Right hindlimb (tissue), 1 donor: Measurements from ENCODE around the gene MPPED1.

ENCODE experiments used
- DNase-seq: peaks from one replicate; pipeline ENCODE4 v3.0.0-alpha.2; 2018

The MPPED1 gene

DNA sequence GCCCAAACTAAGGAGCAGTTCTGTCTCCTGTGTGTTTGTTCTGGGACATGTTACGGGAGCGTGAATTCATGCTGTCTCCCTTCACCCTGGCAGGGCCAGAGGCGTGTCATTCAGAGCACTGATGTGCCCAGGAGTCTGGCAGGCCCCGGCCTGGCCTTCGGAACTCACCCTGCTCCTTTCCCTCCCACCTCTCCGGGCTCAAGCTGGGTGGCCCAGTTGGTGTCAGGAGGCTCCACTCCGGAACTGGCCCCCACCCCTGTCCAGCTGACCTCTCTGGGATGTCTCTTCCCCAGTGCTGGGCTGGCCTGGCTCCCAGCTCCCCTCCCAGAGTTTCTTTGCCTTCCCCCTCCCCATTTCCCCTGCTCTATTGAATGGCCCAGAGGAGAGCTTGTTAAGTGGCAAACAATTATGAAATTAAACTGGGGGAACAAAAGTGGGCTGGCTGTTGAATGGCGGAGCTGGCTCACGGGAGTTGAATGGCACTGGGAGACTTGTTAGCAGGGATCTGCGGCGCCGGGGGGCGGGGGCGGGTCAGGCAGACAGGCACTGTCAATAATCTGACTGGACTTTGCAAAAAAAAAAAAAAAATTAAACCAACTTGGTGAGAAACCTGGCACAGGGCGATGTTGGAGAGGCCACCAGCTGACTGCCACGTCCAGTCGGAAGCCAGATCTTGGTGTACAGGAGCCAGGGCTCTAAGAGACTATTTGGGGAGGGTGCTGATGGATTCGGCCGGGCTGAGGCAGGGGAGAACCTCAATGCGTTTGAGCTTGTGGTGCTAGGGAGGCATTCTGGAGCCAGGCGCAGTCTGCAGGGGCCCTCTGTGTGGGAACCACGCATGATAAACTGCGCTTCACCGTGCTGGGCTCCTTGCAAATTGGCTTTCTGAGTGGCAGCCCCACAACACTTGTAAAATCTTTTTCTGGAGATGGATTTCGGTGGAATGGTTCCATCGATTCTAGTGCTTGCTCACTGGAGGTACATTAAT lies 1.3 kb downstream of the MPPED1 start:
- no peak for DNase-seq

- DNase-seq = no peak
Observed at GRCh38 chr22:43413826-43414225, 2.0 kb downstream of the MPPED1 start.

- DNase-seq = no peak
Observed at GRCh38 chr22:43415681-43416080, 3.9 kb downstream of the MPPED1 start.

GRCh38 chr22:43417555-43417954 lies 5.7 kb downstream of the MPPED1 start:
- DNase-seq = no peak

DNA sequence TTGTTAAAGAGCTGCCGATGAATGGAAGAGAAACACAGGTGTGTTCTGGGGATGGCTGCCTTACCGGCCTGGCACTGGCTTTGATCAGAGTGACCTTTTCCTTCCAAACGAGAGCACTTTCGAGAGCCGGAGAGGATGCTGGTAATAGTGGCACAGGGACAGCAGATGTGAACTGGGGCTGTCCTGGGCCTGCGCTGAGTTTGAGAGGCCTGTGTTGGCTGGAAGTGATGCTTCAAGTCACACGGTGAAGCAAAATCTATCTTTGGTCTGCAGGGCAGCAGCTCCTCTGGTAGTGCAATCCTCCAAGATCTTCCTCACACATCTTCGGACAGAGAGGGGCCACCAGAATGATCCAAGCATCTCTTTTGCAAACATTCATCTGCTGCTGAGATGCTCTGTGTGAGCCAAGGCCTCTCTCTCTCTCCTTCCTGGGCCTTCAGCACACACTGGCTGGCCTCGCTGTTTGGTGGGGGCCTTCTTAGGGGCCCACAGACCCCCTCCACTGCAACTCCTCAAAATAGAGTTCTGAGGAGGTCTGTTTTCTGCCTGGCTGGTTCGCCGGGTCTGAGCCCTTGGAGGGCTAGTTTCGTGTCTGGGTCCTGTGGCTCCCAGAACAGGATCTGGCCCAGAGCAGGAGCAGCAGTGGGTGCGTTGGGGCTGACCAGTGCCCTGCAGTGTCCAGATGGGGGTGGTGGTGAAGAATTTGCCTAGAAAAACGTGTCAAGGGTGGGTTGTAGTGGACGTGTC lies 6.4 kb downstream of the MPPED1 start:
- DNase-seq = no peak

GRCh38 chr22:43419371-43420080 lies 7.7 kb downstream of the MPPED1 start:
- DNase-seq = no peak

GRCh38 chr22:43421046-43421665 lies 9.3 kb downstream of the MPPED1 start:
- no peak for DNase-seq

GRCh38 chr22:43421914-43422615 lies 10.3 kb downstream of the MPPED1 start:
- no peak for DNase-seq

DNA sequence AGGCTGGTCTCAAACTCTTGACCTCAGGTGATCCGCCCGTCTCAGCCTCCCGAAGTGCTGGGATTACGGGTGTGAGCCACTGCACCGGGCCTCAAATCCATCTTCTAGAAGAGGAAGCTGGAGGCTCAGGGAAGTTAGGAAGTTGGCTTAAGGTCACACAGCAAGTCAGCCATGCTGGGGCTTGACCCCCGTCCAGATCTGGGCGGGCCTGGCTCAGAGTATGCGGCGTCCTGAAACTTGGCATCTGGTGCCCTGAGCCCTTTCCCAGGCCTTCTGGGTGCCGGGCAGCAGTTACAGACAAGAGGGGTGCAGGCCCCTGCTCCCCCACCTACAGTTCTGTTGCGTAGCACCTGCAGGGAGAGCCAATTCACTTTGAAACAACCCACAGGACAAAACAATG lies 11.2 kb downstream of the MPPED1 start:
- DNase-seq = no peak

DNA sequence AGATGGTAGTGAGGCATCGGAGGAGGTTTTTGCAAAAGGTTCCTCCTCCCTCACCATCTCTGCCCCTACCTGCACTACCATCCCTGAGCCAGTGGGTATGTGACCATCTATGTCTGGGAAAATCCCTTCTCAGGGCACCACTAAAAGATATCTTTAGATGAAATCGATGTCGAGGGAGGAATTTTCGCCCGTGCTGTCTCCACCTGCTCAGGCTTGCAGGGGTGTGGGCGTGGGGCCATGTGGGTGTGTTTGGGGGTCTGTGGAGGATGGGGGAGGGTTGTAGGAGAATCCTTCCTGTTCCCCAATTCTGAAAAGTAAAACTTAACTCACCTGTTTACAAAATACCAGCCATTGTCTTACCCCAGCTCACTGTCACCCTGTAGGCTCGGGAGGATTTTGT lies 12.4 kb downstream of the MPPED1 start:
- DNase-seq = no peak

DNA sequence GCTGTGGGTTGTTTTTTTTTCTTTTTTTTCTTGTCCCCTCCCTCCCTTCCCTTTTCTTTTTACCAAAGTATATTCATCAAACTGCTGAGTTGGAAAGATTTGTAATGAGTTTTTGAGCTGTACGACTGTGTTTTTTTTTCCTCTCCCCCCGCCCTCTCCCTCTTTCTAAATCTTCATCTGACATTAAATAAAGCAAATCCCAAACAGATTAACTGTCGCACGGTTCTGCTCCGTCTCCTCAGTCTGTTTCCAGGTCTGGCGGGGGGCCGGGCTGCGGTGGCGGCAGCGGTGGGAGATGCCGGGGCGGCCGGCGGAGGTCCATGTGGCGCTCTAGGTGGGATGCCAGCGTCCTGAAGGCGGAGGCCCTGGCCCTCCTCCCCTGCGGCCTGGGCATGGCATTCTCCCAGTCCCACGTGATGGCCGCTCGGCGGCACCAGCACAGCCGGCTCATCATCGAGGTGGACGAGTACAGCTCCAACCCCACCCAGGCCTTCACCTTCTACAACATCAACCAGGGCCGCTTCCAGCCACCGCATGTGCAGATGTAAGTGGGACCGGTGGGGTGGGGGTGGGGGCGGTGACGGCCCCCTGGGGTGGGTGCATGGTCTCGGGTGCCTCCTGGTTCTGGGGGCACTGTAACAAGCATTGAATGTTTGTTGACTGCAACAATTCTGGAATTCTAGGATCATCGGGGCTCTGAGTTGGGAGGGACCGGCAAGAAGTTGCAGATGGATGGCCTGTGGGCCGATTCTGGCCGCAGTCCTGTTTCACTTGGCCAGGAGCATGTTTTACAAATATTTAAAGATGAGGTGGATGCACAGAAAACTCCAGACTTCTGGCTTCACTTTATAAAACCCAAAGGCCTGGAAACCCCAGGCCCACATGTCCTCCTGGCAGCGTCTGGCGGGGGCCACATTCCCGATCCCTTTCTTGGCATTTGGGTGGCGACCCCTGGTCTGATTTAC lies 13.1 kb downstream of the MPPED1 start:
- peak; percentile 74 for DNase-seq

DNA sequence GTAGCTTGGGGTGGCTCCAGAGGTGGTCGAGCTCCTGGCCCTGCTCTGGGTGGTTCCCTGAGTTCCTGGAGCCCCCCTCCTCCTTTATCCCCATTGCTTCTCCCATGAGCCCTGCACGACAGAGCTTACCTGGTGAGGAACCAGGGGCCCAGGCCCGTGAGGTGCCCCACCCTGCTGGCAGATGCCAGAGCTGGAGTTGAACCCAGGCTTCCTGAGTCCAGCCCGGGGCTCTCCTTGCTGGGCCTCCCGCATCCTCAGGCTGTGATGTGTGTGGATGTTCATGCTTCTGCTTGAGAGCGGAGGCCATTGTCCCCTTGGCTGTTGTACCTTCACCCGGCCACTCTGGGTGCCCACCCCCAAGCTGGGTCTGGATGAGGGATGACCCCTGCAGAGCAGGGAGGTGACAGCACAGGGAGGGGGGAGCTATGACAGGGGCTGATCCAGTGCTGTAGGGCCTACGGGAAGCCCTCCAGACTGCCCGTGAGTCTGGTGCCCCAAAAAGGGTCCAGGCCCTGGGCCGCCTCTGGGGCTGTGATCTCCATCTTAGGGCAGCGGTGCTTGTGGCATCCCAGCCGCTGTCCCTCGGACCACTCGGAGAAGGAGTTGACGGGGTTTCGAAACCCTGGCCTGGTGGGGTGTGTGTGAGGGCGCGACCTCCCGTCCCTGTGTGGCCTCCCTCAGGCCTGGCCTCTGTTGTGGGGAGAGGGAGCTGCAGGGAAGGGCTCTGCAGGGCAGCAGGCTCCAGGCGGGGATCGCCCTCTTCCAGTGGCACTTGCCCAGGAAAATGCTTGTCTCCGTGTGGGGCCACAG lies 14.4 kb downstream of the MPPED1 start:
- DNase-seq = no peak

DNA sequence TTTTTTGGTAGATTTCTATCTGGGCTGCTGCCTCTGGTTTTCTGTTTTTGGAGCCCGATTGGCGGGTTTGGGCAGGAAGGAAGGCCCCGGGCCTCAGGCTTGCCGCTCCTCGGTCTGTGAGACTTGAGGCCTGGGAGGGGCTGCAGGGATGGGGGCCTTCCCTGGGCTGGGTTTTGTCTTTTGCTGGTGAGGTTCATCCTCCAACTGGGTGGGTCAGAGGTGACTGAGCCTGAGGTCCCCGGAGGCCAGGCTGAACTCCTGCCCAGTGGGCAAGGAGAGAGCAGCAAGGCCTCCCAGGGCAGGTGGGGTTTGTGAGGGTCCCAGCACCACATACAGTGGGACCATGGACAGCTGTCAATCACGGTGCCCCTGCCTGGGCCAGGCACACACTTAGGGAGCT lies 15.0 kb downstream of the MPPED1 start:
- DNase-seq = no peak

DNA sequence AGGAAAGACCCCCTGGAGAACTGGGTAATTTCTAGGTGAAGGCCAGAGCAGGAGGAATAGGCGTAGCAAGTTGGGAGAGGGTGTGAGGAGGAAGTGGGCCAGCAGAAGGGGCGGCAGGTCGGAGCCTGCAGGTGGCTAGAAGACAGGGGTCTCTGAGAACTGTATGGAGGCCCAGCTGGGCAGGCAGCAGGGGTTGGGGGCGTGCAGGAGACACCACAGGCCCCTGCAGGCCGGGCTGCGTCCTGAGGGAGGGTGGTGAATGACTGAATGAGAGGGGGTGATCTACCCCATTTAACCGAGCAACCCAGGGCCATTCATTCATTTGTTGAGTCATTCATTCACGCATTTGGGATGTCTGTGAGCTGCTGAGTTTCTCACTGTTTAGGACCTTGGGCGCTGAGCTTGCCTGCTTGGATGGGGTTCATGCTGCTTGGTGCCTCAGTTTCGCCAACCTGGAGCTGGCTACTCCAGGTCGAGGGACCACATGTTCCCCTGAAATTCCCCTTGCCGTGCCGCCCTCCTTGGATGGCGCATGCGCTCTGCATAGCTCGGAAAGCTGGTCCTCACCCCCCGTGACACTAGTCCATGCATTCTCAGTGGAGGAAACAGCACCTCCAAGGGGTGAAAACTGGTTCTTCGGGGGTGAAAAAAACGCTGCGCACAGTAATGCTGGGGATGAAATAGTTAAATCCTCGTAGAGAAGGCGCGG lies 15.6 kb downstream of the MPPED1 start:
- DNase-seq = no peak

GRCh38 chr22:43428005-43428485 lies 16.2 kb downstream of the MPPED1 start:
- no peak for DNase-seq

GRCh38 chr22:43428521-43428920 lies 16.7 kb downstream of the MPPED1 start:
- no peak for DNase-seq

- DNase-seq = no peak
Observed at GRCh38 chr22:43429426-43429825, 17.6 kb downstream of the MPPED1 start.

DNA sequence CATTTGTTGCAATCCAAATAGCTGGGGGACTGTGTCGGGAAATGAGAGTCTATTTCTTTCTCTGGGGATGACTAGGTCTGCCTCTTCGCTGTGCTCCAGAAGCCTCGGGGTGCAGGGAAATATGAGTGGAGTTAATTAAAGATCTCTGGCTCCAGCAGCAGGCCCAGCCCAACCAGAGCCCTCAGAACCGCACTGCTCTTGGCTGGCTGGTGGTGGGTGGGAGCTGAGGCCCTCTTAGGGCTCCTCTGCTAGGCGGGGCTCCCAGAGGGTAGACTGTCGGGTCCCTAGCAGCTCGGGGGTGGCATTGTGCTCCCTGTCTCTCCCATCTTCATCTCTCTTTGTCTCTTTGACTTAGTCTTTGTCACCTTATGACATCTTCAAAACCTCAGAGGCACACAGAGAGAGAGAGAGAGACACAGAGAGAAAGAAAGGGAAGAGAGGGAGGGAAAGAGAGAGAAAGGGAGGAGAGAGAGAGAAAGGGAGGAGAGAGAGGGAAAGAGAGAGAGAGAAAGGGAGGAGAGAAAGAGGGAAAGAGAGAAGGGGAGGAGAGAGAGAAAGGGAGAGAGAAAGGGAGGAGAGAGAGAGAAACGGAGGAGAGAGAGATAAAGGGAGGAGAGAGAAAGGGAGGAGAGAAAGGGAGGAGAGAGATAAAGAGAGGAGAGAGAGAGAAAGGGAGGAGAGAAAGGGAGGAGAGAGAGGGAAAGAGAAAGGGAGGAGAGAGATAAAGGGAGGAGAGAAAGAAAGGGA lies 20.2 kb downstream of the MPPED1 start:
- DNase-seq = peak; percentile 40
